ENCODE results near the gene FAM53B.
A peak's percentile ranks its signal among the peaks of the same experiment; 100 is the strongest.

FAM53B gene

DNA sequence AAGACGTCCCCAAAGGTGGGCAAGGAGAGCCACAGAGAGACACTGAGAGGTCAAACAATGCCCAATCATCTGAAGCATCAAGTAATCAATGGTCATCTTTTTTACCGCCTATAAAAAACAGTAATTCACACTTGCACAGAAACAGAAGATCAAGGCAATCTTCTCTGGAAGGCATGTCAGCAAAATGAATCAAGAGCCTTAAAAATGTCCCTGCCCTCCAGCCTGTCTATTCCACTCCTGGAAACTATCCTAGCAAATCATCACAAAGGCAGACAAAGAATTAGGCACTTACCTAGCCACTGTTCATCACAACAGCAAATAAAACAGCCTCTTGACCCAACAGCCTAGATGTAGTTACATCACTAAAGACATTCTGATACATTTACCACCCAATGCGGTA, 48.9 kb downstream of the FAM53B start:
- H3K36me3 ChIP-seq (ENCODE audit: control insufficient read depth in 2 of 2, insufficient read depth in 1 of 2, low read length in 2 of 2), result peaks cover 0 to 41% of the 10 kb centered on the region in 2 experiments; a peak in 1 of 3 replicates
- ChIA-PET CTCF (no interaction called here), POLR2A (no interaction called here)
- H3K9me3 ChIP-seq (ENCODE audit: control insufficient read depth, insufficient read depth, low read depth, low read length), result no peaks in the 10 kb centered on the region
- no peaks in the 10 kb centered on the region for H3K4me1 ChIP-seq (ENCODE audit: control insufficient read depth, insufficient read depth, low read length)
- H3K4me3 ChIP-seq (ENCODE audit: low read depth, low read length), result no peak overlapping the region
- no peak overlapping the region for H3K27ac ChIP-seq (ENCODE audit: extremely low read depth, low read depth, low read length)
- TF ChIP-seq ZNF830 (tag by site-specific recombination; IDR thresholded peaks at IDR 0.05; ENCODE audit: low read depth) (no peak), ZNF214 (tag by site-specific recombination; IDR thresholded peaks at IDR 0.05; ENCODE audit: borderline replicate concordance) (peak; percentile 95)

DNA sequence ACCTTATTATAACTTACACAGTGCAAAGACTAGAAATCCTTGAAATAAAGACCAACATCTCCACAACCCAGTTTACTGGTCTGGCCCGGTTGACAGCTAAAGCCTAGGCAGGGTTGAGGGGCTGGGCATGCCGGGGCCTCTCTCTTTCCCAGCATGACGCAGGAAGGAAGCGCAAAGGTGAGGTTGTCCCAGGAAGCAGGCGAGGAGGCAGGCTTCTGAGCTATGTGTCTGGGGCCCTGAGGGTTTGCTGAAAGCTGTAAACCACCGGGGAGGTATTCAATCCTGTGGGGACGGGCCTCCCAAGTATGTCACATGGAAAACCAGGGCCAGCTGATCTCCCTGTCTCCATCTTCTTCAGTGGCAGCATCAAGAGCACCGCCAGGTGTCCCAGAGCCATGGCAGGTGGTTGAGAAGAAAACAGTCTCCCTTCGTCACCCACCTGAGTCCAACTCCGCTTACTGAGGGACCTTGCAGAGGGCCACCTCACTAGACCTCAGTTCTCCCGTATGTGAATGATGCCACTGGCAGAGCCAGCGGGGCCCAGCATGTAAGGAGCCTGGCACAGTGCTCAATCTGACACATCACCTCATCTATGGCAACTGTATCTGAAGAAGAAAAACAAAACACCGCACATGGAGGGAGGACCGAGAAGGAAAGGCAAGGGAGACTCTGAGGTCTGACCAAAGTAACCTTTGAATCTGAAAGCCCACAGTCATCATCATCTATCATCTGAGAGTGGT, 49.5 kb downstream of the FAM53B start:
- ChIA-PET POLR2A (no interaction called here), CTCF (no interaction called here)
- Histone ChIP-seq H3K4me1 (ENCODE audit: control insufficient read depth, insufficient read depth, low read length) (no peaks in the 10 kb centered on the region), H3K4me3 (ENCODE audit: low read depth, low read length) (no peak overlapping the region), H3K9me3 (ENCODE audit: control insufficient read depth, insufficient read depth, low read depth, low read length) (no peaks in the 10 kb centered on the region), H3K36me3 (ENCODE audit: control insufficient read depth in 2 of 2, insufficient read depth in 1 of 2, low read length in 2 of 2) (peaks cover 0 to 42% of the 10 kb centered on the region in 2 experiments; a peak in 1 of 3 replicates), H3K27ac (ENCODE audit: extremely low read depth, low read depth, low read length) (no peak overlapping the region)
- TF ChIP-seq ZNF610 (tag by site-specific recombination; IDR thresholded peaks at IDR 0.05; ENCODE audit: borderline replicate concordance), result no peak
- TF ChIP-seq SCRT1 (tag by site-specific recombination; IDR thresholded peaks at IDR 0.05; ENCODE audit: borderline replicate concordance), result no peak
- no peak for TF ChIP-seq ZNF121 (tag by site-specific recombination; IDR thresholded peaks at IDR 0.05)
- TF ChIP-seq, protein P1, sequence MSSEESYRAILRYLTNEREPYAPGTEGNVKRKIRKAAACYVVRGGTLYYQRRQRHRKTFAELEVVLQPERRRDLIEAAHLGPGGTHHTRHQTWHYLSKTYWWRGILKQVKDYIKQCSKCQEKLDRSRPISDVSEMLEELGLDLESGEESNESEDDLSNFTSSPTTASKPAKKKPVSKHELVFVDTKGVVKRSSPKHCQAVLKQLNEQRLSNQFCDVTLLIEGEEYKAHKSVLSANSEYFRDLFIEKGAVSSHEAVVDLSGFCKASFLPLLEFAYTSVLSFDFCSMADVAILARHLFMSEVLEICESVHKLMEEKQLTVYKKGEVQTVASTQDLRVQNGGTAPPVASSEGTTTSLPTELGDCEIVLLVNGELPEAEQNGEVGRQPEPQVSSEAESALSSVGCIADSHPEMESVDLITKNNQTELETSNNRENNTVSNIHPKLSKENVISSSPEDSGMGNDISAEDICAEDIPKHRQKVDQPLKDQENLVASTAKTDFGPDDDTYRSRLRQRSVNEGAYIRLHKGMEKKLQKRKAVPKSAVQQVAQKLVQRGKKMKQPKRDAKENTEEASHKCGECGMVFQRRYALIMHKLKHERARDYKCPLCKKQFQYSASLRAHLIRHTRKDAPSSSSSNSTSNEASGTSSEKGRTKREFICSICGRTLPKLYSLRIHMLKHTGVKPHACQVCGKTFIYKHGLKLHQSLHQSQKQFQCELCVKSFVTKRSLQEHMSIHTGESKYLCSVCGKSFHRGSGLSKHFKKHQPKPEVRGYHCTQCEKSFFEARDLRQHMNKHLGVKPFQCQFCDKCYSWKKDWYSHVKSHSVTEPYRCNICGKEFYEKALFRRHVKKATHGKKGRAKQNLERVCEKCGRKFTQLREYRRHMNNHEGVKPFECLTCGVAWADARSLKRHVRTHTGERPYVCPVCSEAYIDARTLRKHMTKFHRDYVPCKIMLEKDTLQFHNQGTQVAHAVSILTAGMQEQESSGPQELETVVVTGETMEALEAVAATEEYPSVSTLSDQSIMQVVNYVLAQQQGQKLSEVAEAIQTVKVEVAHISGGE (tag by site-specific recombination; conservative IDR thresholded peaks at IDR 0.05; ENCODE audit: low read depth), result no peak
- no peak for TF ChIP-seq ZSCAN30 (tag by site-specific recombination; IDR thresholded peaks at IDR 0.05)
- no peak for TF ChIP-seq ZBTB20 (tag by site-specific recombination; IDR thresholded peaks at IDR 0.05)
- no peak for TF ChIP-seq KLF9 (tag by site-specific recombination; IDR thresholded peaks at IDR 0.05; ENCODE audit: low read depth)
- TF ChIP-seq OVOL3 (tag by site-specific recombination; IDR thresholded peaks at IDR 0.05), result no peak
- TF ChIP-seq BCL11A (tag by site-specific recombination; IDR thresholded peaks at IDR 0.05; ENCODE audit: low read depth), result no peak

DNA sequence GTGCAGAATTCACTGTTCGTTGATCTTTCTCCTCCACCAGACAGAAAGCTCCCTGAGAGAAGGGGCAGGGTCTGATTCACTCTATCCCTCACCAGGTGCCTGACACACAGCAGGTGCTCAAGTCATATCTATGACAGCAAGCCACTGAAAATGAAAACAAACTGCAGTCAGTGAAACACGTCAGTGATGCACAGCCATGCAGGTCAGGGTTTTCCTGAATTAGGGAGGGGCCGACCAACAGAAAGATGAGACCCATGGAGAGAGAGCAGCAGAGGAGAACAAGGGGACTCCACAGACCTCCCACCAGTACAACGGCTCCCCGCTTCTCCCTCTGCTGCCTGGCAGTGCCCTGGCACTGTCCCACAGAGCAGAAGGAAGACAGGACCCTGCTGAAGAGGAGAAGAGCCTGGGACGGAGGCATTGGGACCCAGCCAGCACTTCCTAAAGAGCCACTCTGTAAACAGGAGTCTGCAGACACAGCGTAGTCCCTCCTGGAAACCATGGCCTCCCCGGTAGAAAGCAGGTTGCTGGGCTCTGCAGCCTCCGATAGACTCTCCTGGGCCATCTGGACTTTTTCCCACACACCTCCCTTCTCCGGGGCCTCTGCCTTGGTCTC, 50.3 kb downstream of the FAM53B start:
- peaks cover 0 to 44% of the 10 kb centered on the region in 2 experiments; a peak in 1 of 3 replicates for H3K36me3 ChIP-seq (ENCODE audit: control insufficient read depth in 2 of 2, insufficient read depth in 1 of 2, low read length in 2 of 2)
- CTCF ChIA-PET, result no interaction called here
- no peak for TF ChIP-seq ZBTB7A (tag by site-specific recombination; IDR thresholded peaks at IDR 0.05; ENCODE audit: low read depth)
- TF ChIP-seq ZNF24 (tag by site-specific recombination; IDR thresholded peaks at IDR 0.05), result no peak
- 0 out of 2 replicates have a peak, but pooled peaks have one; percentile 8 for TF ChIP-seq GLIS1 (tag by site-specific recombination; IDR thresholded peaks at IDR 0.05)
- TF ChIP-seq, protein P2, sequence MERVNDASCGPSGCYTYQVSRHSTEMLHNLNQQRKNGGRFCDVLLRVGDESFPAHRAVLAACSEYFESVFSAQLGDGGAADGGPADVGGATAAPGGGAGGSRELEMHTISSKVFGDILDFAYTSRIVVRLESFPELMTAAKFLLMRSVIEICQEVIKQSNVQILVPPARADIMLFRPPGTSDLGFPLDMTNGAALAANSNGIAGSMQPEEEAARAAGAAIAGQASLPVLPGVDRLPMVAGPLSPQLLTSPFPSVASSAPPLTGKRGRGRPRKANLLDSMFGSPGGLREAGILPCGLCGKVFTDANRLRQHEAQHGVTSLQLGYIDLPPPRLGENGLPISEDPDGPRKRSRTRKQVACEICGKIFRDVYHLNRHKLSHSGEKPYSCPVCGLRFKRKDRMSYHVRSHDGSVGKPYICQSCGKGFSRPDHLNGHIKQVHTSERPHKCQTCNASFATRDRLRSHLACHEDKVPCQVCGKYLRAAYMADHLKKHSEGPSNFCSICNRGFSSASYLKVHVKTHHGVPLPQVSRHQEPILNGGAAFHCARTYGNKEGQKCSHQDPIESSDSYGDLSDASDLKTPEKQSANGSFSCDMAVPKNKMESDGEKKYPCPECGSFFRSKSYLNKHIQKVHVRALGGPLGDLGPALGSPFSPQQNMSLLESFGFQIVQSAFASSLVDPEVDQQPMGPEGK (tag by site-specific recombination; IDR thresholded peaks at IDR 0.05), result no peak
- TF ChIP-seq ZNF76 (tag by site-specific recombination; IDR thresholded peaks at IDR 0.05; ENCODE audit: borderline replicate concordance, low read depth), result no peak
- no peak for TF ChIP-seq GLI2 (tag by site-specific recombination; IDR thresholded peaks at IDR 0.05; ENCODE audit: borderline replicate concordance, low read depth)
- no peak for TF ChIP-seq BCL11A (tag by site-specific recombination; IDR thresholded peaks at IDR 0.05; ENCODE audit: low read depth)
- no peak for TF ChIP-seq ZBTB21 (tag by site-specific recombination; IDR thresholded peaks at IDR 0.05)
- TF ChIP-seq ZIC2 (tag by site-specific recombination; IDR thresholded peaks at IDR 0.05), result peak; percentile 90
- H3K4me3 ChIP-seq (ENCODE audit: low read depth, low read length), result no peak overlapping the region
- no peak overlapping the region for H3K27ac ChIP-seq (ENCODE audit: extremely low read depth, low read depth, low read length)
- H3K4me1 ChIP-seq (ENCODE audit: control insufficient read depth, insufficient read depth, low read length), result no peaks in the 10 kb centered on the region
- POLR2A ChIA-PET, result no interaction called here
- no peaks in the 10 kb centered on the region for H3K9me3 ChIP-seq (ENCODE audit: control insufficient read depth, insufficient read depth, low read depth, low read length)
